Measurements from ENCODE around the gene TBPL1.

TBPL1 gene

DNA sequence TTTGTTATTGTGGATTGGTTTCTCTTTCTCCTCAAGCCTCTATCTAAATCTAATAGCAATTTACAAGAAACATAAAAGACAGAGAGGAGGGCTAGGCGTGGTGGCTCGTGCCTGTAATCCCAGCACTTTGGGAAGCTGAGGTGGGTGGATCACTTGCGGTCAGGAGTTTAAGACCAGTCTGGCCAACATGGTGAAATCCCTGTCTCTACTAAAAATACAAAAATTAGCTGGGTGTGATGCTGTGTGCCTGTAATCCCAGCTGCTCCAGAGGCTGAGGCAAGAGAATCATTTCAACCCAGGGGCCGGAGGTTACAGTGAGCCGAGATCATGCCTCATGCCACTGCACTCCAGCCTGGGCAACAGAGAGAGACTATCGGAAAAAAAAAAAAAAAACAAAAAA lies 52.8 kb downstream of the TBPL1 start:
- DNase-seq (ENCODE audit: low read depth in 3 of 3), result no peak

- no peak for DNase-seq (ENCODE audit: low read depth in 3 of 3)
Observed at GRCh38 chr6:134007077-134007476, 54.1 kb downstream of the TBPL1 start.

DNA sequence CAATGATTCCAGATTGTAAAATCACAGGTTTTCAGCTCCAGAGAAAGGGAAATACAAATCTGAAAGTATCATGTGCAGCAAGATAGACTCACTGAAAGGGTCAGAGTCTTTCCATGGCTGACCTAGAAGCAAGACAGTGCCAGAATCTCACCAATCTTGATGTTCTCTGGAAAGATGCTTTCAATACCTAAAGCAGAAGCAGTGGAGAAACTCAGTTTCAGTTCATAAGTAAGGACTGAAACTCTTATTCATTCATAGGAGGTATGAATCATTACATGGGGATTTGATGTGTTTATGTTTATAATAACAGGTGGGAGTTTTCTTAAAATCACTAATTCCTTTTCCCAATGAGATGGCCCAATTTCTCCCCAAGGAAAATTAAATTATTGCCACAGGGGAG lies 56.9 kb downstream of the TBPL1 start:
- no peak for DNase-seq (ENCODE audit: low read depth in 3 of 3)

DNA sequence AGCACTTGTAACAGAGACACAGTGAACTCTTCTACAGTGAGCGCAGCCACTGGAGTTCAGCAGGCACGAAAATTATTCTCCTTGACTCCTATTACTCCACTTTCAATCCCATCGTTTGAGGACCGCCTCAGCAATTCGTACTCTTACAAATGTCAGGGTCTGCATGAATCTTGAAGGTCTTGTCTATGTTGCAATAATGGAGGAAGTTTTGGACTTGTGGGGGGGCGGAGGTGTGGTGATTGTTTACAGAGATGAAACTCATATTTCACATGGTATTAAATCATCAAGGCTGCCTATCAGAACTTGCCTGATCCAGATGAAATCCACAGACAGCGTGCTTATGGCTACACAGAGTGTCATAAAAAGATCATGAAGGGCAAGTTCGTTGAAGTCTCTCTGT lies 57.4 kb downstream of the TBPL1 start:
- no peak for DNase-seq (ENCODE audit: low read depth in 3 of 3)

DNA sequence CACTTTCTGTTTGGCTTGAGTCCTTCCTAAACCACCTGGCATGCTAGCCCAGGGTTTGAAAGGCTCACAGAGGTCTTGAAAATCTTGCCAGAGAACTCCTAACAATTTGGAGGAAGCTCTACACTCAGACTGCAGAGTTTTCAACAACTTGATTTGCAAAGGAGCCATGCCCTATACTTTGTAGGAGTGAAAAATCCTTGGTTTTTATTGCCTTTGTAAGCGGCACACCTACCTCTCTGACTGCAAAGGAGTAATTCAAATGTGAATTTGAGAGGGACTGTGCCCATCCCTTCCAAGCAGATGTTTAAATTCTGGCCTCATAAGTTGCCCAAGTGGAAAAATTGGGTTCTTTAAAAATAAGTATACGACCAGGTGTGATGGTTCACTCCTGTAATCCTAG lies 58.0 kb downstream of the TBPL1 start:
- no peak for DNase-seq (ENCODE audit: low read depth in 3 of 3)

DNA sequence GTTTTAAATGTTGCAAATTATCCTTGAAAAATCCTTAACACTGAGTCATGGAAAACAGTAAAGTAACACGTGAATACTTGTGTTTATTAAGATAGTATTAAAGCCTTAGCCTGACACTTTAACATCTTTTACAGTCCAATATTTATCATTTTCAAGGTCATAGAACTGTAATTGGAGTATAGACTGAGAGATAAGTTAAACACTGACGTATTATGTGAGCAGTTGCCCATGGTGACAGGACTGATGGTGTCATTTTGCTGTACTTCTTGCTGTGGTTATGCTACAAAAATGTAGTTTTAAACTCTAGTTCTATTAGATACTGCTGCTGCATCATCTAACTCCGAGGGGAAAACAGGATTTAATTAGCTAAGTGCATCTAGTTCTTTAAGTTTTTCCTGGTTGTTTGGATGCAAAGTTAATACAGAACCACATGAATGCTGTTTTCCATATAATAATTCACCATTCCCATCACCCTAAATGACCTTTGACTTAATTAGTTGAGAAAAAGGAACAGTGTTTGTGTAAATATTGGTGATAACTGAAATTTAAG lies 61.6 kb downstream of the TBPL1 start:
- no peak for DNase-seq (ENCODE audit: low read depth in 3 of 3)

GRCh38 chr6:134015719-134016557 lies 62.9 kb downstream of the TBPL1 start:
- no peak for DNase-seq (ENCODE audit: low read depth in 3 of 3)

- no peak for DNase-seq (ENCODE audit: low read depth in 3 of 3)
Observed at GRCh38 chr6:134016558-134016814, 63.5 kb downstream of the TBPL1 start.

GRCh38 chr6:134020071-134020470 lies 67.0 kb downstream of the TBPL1 start:
- DNase-seq (ENCODE audit: low read depth in 3 of 3), result no peak

GRCh38 chr6:134020543-134020942 lies 67.5 kb downstream of the TBPL1 start:
- no peak for DNase-seq (ENCODE audit: low read depth in 3 of 3)

DNA sequence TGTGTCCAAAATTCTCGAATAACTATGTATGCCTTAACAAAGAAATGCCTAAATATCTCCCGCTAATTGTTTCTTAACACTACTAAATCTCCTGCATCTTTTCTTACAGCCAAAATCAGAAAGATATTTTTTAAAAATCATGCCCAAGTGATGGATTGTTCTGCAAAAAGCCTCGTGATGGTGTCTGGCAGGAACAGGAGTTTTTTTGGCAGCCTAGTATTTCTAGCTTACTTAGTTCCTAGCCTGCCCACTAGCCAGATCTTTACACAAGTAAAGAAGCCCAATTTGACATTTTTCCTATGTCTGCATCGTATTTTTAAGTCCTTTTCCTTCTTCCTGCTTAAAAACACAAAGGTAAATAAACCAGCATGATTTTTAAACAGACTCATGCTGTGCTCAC lies 67.9 kb downstream of the TBPL1 start:
- no peak for DNase-seq (ENCODE audit: low read depth in 3 of 3)

DNA sequence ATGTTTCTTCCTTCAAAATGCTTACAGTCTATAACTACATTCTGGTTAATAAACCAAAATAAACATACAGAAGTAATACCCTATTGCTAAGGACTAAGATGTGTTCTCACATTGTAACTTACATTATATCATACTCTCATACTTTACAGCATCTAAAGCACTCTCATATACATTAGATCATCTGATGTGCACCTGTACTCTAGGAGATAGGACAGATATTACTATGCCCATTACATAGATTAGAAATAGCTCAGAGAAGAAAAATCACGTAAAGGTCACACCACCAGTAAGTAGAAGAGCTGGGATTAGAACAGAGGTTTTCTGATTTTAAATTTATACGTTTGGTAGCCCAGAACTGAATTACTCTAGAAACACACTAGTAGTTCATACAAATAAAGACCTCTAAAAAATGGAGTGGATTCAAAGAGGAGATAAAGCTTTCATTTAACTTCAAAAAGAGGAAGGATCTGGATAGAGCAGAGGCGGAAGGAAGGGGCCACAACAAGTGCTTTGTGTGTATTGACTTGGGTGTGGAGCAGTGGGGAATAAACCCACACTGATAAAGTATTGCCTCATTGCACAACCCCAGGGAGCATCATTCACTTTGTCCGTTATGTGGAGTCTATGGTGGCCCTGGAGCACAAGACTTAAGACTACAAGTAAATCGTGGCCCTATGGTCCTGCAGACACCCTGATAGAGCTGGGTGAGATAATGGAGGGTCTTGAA lies 68.5 kb downstream of the TBPL1 start:
- DNase-seq (ENCODE audit: low read depth in 3 of 3), result no peak

- no peak for DNase-seq (ENCODE audit: low read depth in 3 of 3)
Observed at GRCh38 chr6:134022650-134023049, 69.6 kb downstream of the TBPL1 start.

DNA sequence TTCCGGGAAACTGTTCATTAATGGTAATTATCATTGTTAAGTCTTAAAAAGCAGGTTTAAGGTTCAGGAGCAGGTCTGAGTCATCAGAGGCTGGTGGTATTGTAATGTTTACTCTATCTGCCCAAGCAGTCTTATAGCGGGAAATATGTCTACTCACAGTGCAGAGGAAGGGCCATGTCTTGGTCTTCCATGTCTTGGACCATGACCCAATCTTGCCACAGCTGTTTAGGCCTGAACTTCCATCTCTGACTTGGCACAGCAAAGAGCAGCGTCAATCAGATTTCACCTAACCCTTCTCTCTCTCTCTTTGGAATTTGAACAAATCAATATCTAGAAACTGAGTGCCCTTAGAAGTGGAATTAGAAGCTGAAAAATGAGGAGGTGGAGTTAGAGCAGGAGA lies 73.6 kb downstream of the TBPL1 start:
- no peak for DNase-seq (ENCODE audit: low read depth in 3 of 3)

- no peak for DNase-seq (ENCODE audit: low read depth in 3 of 3)
Observed at GRCh38 chr6:134028438-134028837, 75.4 kb downstream of the TBPL1 start.

DNA sequence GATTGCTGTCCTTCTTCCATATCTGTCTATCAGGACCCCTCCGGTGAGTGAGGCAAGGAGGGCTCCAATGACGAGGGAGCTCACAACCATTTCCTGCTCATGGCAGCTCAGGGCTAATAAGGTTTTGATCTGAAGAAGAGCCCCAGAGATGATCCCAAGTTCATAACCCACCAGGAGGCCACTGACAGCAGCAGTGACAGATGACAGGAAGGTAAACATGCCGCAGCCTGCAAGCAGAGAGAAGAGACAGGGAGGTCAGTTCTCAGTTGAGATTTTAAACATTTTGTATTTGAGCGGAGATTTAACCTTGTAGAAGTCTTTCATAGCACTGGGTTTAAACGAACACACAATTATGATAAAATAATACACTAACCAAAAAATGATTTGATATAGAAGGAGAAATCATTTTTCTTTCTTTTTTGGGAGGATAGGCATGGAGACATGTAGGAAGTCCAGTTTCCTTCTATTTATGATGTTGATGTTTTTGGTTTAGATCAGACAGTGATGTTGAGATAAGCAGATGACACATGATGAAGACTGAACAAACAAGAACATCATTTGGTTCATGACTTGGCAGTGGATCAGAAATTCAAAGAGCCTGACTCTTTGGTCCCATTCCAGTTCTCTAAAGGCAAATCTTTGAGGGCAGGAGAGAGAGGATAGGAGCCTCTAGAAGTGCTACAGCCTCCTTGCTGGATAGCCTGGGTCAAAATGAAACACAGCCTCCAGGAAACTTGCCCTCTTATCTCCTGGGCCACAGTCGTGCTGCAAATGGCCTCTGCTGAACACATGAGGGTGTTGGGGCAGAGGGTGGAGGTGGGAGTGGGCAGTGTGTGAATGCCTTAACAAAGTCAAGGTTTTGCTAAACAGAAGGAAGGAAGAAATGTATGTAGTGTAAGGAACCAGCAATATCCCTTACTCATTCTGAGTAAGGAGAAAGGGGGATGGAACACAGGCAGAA lies 76.8 kb downstream of the TBPL1 start:
- no peak for DNase-seq (ENCODE audit: low read depth in 3 of 3)

GRCh38 chr6:134031696-134032255 lies 78.8 kb downstream of the TBPL1 start:
- DNase-seq (ENCODE audit: low read depth in 3 of 3), result no peak

- no peak for DNase-seq (ENCODE audit: low read depth in 3 of 3)
Observed at GRCh38 chr6:134034478-134034877, 81.5 kb downstream of the TBPL1 start.

GRCh38 chr6:134034961-134035822 lies 82.2 kb downstream of the TBPL1 start:
- no peak for DNase-seq (ENCODE audit: low read depth in 3 of 3)

DNA sequence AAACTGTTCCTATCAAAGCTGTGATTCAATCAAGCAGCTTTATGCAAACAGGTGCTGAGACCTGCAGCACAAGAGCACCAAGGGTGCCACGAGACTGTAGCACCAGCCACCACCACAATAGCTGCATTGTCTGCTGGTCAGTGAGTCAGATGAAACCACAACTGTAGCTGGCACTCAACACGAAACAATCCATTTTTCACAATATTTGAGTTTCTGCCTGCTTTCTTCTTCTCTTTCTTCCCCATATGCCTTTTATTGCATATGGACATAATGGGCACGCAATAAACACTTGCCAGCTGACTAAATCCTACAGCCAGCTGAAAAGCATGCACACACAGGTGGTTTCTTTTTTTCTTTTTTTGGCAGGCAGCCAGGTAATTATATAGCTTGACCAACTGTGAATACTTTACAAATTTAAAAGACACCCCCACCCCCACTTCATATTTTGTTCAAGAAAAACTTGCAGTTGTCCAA lies 82.8 kb downstream of the TBPL1 start:
- DNase-seq (ENCODE audit: low read depth in 3 of 3), result no peak

GRCh38 chr6:134039116-134039515 lies 86.1 kb downstream of the TBPL1 start:
- DNase-seq (ENCODE audit: low read depth in 3 of 3), result no peak
